ENCODE data around the gene NR4A1. TPM values are rescaled to one million over a fixed set of nuclear protein-coding genes. Genes with fewer than 3 reads are reported as not detected.

Gene NR4A1
- polyA plus RNA-seq, 4 donors = 6.7 to 100 (median 34.7) TPM

GRCh38 chr12:52056801-52057637 lies 5.8 kb downstream of the NR4A1 start:
- H3K27me3 ChIP-seq (ENCODE audit: control insufficient read depth in 3 of 3, insufficient read depth in 3 of 3, low read length in 3 of 3) = no peaks in the 10 kb centered on the region
- H3K4me3 ChIP-seq (ENCODE audit: low read depth in 1 of 3, low read length in 3 of 3) = no peak overlapping the region
- no peak for FAIRE-seq
- 87 to 91% (median 90%) methylated on average over 23 of the region's 23 CpGs for WGBS, 3 donors
- H3K27ac ChIP-seq (ENCODE audit: low read depth in 1 of 3, low read length in 2 of 3) = no peak overlapping the region
- H3K9me3 ChIP-seq (ENCODE audit: control insufficient read depth in 2 of 2, insufficient read depth in 1 of 2, low read depth in 1 of 2, low read length in 1 of 2) = no peaks in the 10 kb centered on the region
- H3K4me1 ChIP-seq (ENCODE audit: control insufficient read depth in 3 of 3, insufficient read depth in 2 of 3, low read depth in 1 of 3, low read length in 2 of 3) = peaks cover 0 to 10% (median 0%) of the 10 kb centered on the region in 3 donors
- no peak for DNase-seq
- H3K36me3 ChIP-seq (ENCODE audit: control insufficient read depth in 3 of 3, insufficient read depth in 2 of 3, low read depth in 1 of 3, low read length in 3 of 3) = peaks cover 0 to 52% (median 2%) of the 10 kb centered on the region in 3 donors

- peaks cover 0 to 52% (median 2%) of the 10 kb centered on the region in 3 donors for H3K36me3 ChIP-seq (ENCODE audit: control insufficient read depth in 3 of 3, insufficient read depth in 2 of 3, low read depth in 1 of 3, low read length in 3 of 3)
- no peak overlapping the region for H3K27ac ChIP-seq (ENCODE audit: low read depth in 1 of 3, low read length in 2 of 3)
- no peaks in the 10 kb centered on the region for H3K27me3 ChIP-seq (ENCODE audit: control insufficient read depth in 3 of 3, insufficient read depth in 3 of 3, low read length in 3 of 3)
- DNase-seq = no peak
- no peak overlapping the region for H3K4me3 ChIP-seq (ENCODE audit: low read depth in 1 of 3, low read length in 3 of 3)
- no peaks in the 10 kb centered on the region for H3K9me3 ChIP-seq (ENCODE audit: control insufficient read depth in 2 of 2, insufficient read depth in 1 of 2, low read depth in 1 of 2, low read length in 1 of 2)
- no peak for FAIRE-seq
- H3K4me1 ChIP-seq (ENCODE audit: control insufficient read depth in 3 of 3, insufficient read depth in 2 of 3, low read depth in 1 of 3, low read length in 2 of 3) = peaks cover 0 to 11% (median 0%) of the 10 kb centered on the region in 3 donors
- WGBS, 3 donors = 87 to 88% (median 88%) methylated on average over 14 of the region's 14 CpGs
Measured at GRCh38 chr12:52057638-52058576, 6.7 kb downstream of the NR4A1 start.

- H3K27me3 ChIP-seq (ENCODE audit: control insufficient read depth in 3 of 3, insufficient read depth in 3 of 3, low read length in 3 of 3) = no peaks in the 10 kb centered on the region
- no peak overlapping the region for H3K4me3 ChIP-seq (ENCODE audit: low read depth in 1 of 3, low read length in 3 of 3)
- peaks cover 0 to 18% (median 0%) of the 10 kb centered on the region in 3 donors for H3K4me1 ChIP-seq (ENCODE audit: control insufficient read depth in 3 of 3, insufficient read depth in 2 of 3, low read depth in 1 of 3, low read length in 2 of 3)
- no peaks in the 10 kb centered on the region for H3K9me3 ChIP-seq (ENCODE audit: control insufficient read depth in 2 of 2, insufficient read depth in 1 of 2, low read depth in 1 of 2, low read length in 1 of 2)
- WGBS, 3 donors = 72 to 81% (median 79%) methylated on average over 19 to 25 of the region's 25 CpGs
- peaks cover 0 to 48% (median 2%) of the 10 kb centered on the region in 3 donors for H3K36me3 ChIP-seq (ENCODE audit: control insufficient read depth in 3 of 3, insufficient read depth in 2 of 3, low read depth in 1 of 3, low read length in 3 of 3)
- DNase-seq (no peak), FAIRE-seq (no peak)
- H3K27ac ChIP-seq (ENCODE audit: low read depth in 1 of 3, low read length in 2 of 3) = peak overlapping the region in 1 of 3 donors; percentile 29
Measured at GRCh38 chr12:52058631-52059361, 7.6 kb downstream of the NR4A1 start.

GRCh38 chr12:52059582-52060497 lies 8.6 kb downstream of the NR4A1 start:
- no peaks in the 10 kb centered on the region for H3K27me3 ChIP-seq (ENCODE audit: control insufficient read depth in 3 of 3, insufficient read depth in 3 of 3, low read length in 3 of 3)
- no peak overlapping the region for H3K4me3 ChIP-seq (ENCODE audit: low read depth in 1 of 3, low read length in 3 of 3)
- peaks cover 0 to 38% (median 2%) of the 10 kb centered on the region in 3 donors for H3K36me3 ChIP-seq (ENCODE audit: control insufficient read depth in 3 of 3, insufficient read depth in 2 of 3, low read depth in 1 of 3, low read length in 3 of 3)
- no peak overlapping the region for H3K27ac ChIP-seq (ENCODE audit: low read depth in 1 of 3, low read length in 2 of 3)
- FAIRE-seq (no peak), DNase-seq (no peak)
- H3K9me3 ChIP-seq (ENCODE audit: control insufficient read depth in 2 of 2, insufficient read depth in 1 of 2, low read depth in 1 of 2, low read length in 1 of 2) = no peaks in the 10 kb centered on the region
- 73 to 76% (median 75%) methylated on average over 12 of the region's 12 CpGs for WGBS, 3 donors
- peaks cover 0 to 22% (median 0%) of the 10 kb centered on the region in 3 donors for H3K4me1 ChIP-seq (ENCODE audit: control insufficient read depth in 3 of 3, insufficient read depth in 2 of 3, low read depth in 1 of 3, low read length in 2 of 3)

DNA sequence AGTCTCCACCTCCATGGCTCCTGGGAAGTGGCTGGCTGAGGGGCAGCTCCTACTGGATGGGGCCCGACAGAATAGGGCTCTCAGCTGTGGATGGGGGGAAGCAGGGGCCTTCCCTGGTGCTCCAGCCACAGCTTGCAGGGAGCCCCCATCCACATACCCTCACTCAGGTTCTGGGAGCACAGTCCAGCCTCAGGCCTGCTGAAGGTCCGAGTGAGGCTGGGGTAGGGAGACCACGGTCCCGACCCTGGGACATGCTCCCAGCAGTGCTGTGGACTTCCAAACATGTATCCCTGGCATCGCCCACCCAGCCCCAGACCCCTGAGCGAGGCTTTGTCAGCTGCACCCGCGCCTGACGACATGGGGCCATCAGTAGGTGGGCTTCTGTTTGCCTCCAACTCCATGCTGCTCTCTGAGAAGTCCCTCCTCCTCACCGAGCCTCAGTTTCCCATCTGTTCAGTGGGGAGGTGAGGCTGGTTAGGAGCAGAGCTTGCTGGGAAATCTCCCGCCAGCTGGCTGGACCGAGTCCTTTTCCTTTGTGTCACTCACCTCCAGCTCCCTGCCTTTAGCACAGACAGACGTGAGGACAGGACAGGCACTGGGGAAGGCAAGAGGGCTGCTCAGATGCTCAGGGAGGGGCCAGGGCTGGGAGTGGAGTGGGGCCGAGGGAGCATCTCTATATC lies 9.4 kb downstream of the NR4A1 start:
- Histone ChIP-seq H3K4me3 (ENCODE audit: low read depth in 1 of 3, low read length in 3 of 3) (no peak overlapping the region), H3K4me1 (ENCODE audit: control insufficient read depth in 3 of 3, insufficient read depth in 2 of 3, low read depth in 1 of 3, low read length in 2 of 3) (peaks cover 0 to 22% (median 0%) of the 10 kb centered on the region in 3 donors), H3K9me3 (ENCODE audit: control insufficient read depth in 2 of 2, insufficient read depth in 1 of 2, low read depth in 1 of 2, low read length in 1 of 2) (no peaks in the 10 kb centered on the region), H3K27me3 (ENCODE audit: control insufficient read depth in 3 of 3, insufficient read depth in 3 of 3, low read length in 3 of 3) (peaks cover 0 to 2% (median 0%) of the 10 kb centered on the region in 3 donors), H3K36me3 (ENCODE audit: control insufficient read depth in 3 of 3, insufficient read depth in 2 of 3, low read depth in 1 of 3, low read length in 3 of 3) (peaks cover 0 to 30% (median 2%) of the 10 kb centered on the region in 3 donors), H3K27ac (ENCODE audit: low read depth in 1 of 3, low read length in 2 of 3) (no peak overlapping the region)
- WGBS, 3 donors = 75 to 88% (median 85%) methylated on average over 14 of the region's 14 CpGs
- FAIRE-seq (no peak), DNase-seq (no peak)

DNA sequence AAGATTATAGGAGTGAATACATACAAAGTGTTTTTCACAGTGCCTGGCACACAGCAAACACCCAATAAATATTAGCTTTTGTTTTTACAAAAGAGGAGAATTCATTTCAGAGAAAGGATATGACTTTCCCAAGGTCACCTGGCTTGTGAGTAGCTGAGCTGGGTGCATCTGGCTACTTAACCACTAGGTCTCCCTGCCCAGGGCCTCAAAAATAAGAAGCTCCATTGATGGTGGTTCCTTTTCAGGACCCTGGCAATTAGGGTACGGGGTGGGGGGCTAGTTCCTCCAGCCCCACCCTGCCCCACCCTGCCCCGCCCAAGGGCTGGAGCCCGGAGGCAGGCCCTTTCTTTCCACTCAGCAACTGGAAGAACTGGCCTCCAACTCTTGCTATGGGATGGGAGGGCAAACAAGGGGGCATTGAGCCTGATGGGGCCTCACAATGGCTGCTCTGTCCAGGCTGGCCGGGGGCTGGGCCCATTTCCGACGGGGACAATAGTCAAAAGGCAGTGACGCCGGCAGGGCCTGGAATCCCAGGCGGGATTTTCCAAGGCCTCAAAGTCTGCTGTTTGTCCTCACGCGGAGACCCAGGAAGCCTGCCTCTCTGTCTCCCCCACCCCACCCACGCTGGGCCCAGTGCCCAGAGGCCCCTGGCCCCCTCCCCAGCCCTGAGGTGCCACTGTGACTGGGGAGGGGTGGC lies 10.4 kb downstream of the NR4A1 start:
- Histone ChIP-seq H3K4me1 (ENCODE audit: control insufficient read depth in 3 of 3, insufficient read depth in 2 of 3, low read depth in 1 of 3, low read length in 2 of 3) (peaks cover 0 to 22% (median 0%) of the 10 kb centered on the region in 3 donors), H3K9me3 (ENCODE audit: control insufficient read depth in 2 of 2, insufficient read depth in 1 of 2, low read depth in 1 of 2, low read length in 1 of 2) (no peaks in the 10 kb centered on the region), H3K27ac (ENCODE audit: low read depth in 1 of 3, low read length in 2 of 3) (no peak overlapping the region), H3K36me3 (ENCODE audit: control insufficient read depth in 3 of 3, insufficient read depth in 2 of 3, low read depth in 1 of 3, low read length in 3 of 3) (peaks cover 0 to 21% (median 0%) of the 10 kb centered on the region in 3 donors), H3K4me3 (ENCODE audit: low read depth in 1 of 3, low read length in 3 of 3) (no peak overlapping the region), H3K27me3 (ENCODE audit: control insufficient read depth in 3 of 3, insufficient read depth in 3 of 3, low read length in 3 of 3) (peaks cover 0 to 2% (median 0%) of the 10 kb centered on the region in 3 donors)
- FAIRE-seq = no peak
- no peak for DNase-seq
- 43 to 66% (median 63%) methylated on average over 12 of the region's 12 CpGs for WGBS, 3 donors

All from small intestine (tissue), 7 donors.